HG03565 (cell line): ENCODE measurements around the gene NKX2-2.
"Not testable (repeated sequence)": the region's sequence is repeated elsewhere in the genome, so short reads cannot be mapped to it uniquely, and the experiment has no call there.

Source experiments
- ATAC-seq: cut with Tn5 transposase; IDR thresholded peaks from one replicate; pipeline ENCODE4 v1.9.1; 2021; ENCODE audit warnings: mild to moderate bottlenecking, moderate library complexity; ENCODE audit not compliant: unreplicated experiment

NKX2-2 gene

DNA sequence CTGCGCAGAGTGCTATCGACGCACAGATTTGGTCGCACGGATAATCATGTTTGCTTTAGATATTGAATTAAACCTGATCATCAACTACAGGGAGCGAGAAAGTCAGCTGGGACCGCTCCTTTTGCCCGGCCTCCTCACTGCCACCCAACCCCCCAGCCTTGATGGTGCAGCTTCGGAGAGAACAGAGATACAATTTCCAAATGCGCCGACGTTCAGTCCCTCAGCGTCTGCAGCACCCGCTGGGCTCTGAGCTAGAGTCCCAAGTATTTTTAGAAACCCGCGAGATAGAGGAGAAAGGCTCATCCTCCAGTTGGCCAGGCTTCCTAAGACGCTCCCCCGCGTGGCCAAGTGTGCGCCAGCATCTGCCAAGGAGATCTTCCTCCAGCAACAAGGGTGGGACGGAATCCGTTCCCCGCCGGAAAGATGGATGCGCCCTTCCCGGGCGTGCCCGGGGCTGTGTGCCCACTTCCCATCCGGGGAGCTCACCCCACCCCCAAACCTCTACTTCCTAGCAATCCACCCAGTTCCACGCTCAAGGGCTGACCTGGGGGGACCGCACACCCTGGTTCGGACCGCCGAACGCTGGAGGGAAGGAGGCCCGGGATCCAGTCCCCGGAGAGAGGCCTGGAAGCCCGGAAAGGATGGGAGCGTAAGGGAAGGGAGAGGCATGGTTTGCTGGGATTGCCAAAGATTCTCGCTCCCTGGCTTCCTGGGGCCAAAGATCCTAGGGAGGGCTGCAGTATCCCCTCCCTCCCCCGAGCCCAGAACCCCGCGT lies 4.1 kb downstream of the NKX2-2 start:
- ATAC-seq = no peak

DNA sequence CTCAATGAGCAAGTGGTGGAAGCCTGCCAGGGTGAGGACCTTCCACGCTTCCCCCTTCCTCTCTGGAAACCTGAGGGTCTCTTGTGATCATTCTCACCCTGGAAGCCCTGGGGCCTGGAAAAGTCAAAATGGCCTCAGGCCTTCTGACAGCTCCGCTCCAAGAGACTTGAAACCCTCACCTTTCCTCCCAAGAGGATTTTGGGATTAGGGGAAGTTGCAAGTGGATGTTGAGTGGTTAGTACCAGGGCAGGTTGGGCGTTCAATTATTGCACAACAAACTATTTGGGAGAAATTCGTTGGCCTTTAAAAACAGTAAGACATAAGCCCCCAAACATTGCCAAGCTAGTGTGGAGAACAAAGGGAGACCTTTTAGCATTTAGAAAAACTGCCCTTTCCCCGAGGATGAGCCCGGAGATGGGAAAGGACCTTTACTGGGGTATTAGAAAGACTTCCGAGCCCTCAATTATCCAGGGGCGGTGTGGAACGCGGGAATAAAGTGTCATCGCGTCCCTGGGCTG lies 4.7 kb downstream of the NKX2-2 start:
- no peak for ATAC-seq

DNA sequence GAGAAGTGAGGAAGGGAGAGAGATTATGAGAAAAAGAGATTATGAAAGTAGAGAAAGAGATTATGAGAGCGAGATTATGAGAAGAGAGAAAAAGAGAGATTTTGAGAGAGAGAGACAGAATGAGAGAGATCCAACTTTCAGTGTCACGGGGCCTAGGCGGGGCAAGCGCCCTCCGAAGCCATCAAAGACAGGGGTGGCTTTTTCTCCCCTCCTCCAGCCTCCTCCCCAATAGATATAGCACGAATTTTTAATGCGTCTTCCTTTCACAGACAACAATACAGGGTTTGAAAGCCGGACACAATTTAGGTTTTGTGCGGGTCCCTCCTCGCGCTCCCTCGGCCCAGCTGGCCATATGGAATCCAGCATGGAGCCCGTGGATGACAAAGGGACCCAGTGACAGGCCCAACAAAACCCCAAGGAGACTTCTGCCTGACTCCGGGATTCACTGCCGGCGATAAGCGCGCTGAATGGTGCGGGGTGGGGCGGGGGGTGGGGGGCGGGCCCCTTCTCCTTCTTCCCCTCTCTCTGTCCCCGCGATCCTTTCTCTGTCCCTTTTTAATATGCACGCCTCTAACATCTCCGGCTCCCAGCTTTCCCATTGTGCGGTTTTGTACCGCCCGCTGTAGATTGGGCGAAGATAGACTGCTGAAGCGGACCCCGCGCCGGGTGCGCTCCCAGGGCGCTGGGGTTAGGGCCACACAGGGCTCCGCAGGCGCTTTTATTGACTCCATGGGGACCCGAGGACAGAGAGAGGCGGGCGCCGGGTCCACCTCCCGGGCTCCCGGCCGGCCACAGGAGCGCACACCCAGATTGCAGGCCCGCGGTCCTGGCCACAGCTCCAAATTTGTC lies 5.4 kb downstream of the NKX2-2 start:
- ATAC-seq = no peak

DNA sequence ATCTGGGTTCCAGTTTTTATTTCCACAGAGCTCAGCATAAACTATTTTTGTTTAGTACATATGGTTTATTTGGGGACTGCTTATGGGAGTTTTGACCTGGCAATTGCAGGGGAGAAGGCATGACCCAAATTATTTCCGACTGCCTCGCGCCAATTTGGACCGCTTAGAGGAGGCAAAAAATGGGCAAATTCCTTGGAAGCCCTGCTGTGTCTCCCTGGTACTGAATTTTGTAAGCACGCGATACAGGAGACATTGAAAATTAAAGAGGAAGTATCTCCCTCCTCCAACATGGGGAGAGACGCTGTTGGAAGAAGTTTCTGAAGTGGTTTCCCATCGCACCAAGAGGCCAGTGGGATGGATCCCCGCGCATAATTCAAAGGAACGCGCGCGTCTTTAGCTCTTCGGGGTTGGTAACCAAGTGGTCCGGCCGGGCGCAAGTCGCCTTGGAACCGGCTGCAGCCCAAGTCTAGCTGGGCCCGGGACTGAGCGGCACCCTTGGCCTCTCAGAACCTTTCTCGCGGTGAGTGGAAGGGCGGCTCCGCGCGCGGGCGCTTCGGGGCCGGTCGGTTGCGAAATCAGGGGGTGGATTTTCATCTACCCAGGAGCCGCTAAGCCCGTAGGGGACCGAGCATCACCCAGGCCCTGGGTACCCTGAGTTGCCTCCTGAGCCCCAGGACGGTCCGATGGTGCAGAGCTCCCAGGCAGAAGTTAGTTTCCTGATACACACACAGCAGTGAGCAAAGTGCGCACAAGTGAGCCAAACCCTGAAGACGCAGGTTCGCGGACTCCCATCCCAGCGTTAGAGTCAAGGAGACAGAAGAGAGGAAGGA lies 6.2 kb downstream of the NKX2-2 start:
- ATAC-seq = no peak

DNA sequence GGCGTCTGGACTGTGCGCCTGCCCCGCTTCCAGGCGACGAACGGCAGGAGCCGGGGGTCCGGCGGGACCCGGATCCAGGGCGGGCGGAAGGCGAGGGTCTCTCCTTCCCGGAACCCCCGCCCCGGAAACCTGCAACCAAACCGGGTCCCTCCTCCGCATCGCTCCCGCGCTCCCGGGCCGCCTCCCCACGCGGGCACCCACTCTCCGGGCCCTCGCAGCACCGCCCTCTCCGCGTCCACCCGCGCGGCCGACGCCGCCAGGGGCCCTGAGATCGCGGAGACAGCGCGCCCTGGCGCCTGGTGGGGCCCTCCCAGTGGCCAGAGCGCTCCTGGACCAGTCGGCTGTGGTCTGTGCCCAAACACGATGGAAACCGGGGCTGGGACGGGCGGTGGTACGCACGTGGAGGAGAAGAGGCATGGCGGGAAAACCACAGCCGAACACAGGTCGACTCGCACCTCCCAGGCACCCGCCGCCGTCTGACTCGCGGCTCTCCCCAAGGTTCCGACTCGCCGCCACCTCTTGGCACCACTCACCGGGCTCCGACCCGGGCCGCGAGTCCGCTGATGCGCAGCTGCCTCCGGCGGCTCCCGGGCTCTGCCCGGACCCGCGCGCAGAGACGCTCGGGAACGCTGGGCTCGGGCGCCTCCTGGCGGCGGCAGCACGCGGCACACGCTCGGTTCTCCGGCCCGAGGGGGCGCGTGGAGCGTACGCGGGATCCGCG lies 7.9 kb downstream of the NKX2-2 start:
- no peak for ATAC-seq

DNA sequence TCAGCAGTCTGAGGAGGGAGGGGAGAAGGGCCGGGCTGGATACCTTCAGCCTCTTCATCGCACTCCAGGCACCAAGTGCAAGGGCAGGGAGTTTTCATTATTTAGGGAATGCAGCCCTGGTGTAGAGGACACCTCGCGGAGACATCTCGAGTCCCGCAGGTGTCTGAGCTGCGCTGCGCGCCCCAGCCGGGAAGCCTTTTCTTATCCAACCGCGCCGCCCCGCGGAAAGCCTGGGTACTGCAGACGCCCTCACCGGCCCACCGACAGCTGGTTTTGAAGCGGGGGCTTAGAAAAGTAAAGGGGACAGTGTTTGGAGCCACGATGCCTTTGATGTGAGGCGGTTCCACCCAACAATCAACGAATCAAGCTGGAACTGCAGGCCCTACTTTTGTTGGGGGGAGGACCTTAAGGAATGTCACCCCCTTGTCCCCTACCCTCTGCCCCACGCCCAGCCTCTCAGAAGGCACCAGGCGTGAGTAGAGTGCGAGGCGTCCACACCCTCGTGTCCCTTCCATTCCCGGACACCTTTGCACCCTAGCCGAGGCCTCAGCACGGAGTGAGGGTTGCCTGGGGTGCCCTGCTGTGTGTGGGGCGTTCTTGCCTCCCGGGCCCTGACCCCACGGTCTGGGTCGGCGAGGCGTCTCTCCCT lies 8.6 kb downstream of the NKX2-2 start:
- peak; percentile 31 for ATAC-seq

DNA sequence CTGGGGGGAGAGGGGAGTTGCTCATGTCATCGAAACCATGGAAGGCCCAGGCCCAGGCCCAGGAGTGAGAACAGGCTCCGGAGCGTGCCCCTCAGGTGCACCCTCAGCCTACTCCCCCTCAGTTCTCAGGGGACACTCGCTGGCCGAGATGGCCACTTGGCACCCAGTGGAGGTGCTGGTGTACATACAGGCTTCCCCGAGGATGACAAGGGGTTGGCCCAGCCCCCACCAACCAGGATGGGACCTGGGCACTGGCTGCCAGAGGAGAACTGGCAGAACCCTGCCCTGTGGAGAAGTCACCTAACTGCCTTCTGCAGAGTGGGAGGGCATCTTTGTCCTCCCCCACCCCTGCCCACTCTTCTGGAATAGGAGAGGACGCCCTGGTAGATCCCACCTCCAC lies 9.5 kb downstream of the NKX2-2 start:
- no peak for ATAC-seq

DNA sequence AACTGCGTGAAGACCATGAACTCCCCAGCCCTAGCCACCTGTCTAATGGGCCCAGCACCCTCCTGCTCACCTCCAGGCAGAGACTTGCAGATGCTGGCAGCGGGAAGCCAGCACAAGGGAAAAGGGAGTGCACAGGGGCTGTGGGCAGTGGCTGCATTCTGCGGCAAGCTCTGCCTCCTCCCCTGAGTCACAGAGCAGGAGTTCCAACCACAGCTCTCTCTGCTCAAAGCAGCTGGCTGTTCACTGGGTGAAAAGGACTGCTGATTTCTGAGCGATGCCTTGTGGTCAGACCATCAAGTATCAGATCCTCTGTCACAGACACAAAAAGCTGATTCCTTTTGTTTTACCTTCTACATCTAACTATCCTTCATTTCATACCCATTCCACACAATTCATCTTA lies 10.5 kb downstream of the NKX2-2 start:
- peak; percentile 96 for ATAC-seq

DNA sequence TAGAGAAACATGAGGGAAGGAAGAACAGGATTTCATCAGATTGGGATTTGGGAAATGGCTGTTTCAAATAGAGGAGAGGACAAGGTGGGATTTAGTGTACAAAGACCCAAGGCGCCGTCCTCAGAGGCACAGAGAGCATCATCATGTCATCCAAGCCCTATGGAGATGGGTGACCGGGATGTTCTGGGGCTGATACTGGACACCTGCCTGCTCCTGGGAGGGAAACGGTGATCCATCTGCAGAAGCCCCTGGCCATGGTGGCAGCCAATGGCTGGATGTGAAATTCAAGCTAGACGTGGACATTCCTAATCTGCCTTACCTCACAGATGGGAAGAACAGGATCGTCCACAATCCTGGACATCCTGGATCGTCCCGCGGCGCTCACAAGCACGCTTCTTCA lies 12.7 kb downstream of the NKX2-2 start:
- no peak for ATAC-seq

DNA sequence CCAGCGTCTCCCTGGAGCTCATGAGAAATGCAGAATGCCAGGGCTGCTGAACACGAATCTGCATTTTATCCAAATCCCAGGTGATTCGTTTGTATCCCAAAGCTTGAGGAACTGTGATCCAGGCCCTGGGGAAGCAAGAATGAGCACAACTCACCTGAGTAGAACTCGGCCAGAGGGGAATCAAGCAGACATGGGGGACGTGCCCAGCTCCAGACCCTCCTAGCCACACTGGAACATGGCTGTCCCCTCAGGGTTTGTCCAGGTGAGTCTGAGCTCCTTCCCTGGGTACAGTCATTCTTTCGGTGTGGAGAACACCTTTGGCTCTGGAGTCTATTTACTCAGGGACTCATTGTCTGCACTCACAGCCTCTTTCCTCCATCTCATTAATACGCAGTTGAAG lies 13.3 kb downstream of the NKX2-2 start:
- ATAC-seq = no peak

DNA sequence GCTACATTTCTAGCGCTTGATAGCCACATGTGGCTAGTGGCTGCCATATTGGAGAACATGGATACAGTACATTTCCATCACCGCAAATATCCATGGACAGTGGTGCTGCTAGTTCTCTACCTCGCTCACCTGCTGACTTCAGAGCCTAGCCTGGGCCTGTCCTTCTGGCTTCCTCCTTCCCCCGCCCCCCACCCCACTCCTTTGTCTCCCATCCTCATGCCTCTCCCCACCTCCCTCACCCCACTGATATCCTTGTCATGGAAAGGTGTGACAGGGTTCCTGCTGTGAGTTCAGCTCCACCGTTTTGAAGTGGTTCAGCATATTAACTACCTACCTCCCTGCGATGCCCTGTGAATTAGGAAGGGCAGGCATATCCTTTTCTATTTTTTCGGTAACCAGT lies 14.2 kb downstream of the NKX2-2 start:
- ATAC-seq = no peak

DNA sequence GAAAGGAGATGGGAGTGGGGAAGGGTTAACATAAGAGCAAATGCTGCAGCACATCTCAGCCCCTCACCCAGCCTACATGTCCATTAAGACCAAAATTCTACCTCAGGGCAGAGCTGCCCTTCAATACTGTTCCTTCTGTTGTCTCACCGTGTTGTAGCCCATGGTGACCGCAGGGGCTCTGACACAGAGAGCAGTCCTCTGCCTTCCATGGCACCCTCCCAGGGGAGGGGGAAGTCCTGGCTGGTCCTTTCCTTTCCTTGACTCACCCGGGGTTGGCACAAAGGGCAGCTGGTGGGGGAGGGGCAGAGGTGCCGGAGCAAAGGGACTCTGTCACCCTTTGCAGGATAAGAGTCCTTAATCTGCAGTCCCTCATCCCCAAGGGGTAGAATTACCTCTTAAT lies 15.2 kb downstream of the NKX2-2 start:
- ATAC-seq = no peak

DNA sequence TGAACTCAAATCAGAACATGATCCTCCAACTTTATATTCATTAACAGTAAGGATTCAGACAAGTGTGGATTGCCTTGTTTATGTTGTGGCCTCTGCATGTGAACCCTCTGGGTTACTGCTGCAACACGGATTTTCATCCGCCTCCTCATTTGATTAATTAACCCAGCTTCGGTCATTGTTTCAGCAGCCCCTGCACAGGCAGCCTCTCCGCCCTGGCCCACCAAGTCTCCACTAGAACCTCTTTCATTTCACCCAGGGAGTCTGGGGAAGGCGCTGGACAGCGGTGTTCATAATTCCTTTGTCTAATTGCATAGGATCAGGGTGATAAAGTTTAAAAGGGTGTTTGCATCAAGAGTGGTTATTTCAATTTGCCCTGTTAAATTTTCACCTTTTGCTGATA lies 15.7 kb downstream of the NKX2-2 start:
- ATAC-seq = no peak

DNA sequence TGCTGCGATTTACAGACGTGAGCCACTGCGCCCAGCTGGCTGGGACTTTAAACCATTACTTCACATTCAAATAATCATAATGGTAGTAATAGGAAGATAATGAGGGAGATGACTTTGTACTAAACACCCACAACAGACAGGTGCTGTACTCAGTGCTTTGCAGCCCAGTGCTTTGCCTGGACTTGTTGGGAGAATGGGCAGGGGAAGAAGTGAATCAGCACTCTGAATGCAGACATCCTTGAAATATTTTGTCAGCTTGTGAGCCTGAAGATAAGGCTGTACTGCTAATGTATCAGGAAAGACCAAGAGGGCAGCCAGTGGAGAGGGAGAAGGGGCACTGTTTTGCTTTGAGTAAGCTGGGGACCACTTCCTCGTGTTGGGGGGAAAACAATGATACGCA lies 17.4 kb downstream of the NKX2-2 start:
- no peak for ATAC-seq

DNA sequence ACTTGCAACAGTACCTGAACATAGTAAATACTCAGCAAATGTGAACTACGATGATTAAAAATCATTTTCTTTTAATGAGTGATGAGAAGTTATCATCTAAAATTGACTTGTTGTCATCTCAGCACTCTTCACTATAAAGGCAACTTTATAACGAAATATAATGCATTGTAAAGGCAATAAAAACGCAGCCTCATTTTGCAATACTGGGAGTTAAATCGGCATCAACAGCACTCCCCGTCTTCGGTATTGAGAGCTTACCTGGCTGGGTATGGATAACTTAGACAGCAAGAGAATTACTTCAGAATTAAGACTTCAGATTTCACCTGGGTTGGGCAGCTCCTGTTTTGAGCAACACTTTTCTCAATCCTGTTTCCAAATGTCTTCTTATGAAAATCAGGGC lies 20.8 kb downstream of the NKX2-2 start:
- ATAC-seq = no peak

DNA sequence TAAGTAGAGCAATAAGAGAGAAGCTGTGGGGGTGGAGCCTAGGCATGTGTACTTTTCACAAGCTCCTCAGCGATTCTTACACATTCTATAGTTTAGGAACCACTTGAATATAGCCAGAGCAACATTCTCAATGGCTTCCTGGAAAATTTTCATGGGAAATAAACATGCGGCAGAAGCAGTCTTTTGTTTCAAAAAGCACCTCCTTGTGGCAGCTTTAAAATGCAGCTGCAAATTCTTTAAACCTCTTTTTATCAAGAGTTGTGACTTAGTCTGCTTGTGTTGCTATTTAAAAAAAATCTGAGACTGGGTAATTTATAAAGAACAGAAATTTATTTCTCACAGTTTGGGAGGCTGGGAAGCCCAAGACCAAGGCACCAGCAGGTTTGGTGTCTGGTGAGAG lies 23.8 kb downstream of the NKX2-2 start:
- ATAC-seq = no peak

DNA sequence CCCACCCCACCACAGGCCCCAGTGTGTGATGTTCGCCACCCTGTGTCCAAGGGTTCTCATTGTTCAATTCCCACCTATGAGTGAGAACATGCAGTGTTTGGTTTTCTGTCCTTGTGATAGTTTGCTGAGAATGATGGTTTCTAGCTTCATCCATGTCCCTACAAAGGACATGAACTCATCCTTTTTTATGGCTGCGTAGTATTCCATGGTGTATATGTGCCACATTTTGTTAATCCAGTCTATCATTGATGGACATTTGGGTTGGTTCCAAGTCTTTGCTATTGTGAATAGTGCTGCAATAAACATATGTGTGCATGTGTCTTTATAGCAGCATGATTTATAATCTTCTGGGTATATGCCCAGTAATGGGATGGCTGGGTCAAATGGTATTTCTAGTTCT lies 33.7 kb downstream of the NKX2-2 start:
- ATAC-seq = not testable (repeated sequence)

DNA sequence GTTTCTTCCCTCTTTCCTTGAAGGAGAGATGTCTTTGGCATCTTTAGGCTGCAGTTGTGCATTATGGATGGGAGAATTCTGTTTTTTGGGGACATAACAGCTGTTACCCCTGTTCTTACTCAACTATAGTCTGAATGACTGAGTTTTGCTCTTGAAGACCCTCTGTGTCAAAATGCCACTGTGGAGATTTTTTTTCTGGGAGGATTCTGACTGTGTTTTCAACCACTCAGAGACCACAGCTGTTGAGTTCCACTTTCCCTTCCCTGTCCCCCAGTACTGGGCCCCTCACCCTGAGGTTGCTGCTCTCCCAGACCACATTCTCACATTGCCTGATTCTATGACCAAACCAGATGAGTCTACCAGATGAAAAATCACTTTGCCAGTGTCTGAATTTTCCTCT lies 48.1 kb downstream of the NKX2-2 start:
- ATAC-seq = no peak

DNA sequence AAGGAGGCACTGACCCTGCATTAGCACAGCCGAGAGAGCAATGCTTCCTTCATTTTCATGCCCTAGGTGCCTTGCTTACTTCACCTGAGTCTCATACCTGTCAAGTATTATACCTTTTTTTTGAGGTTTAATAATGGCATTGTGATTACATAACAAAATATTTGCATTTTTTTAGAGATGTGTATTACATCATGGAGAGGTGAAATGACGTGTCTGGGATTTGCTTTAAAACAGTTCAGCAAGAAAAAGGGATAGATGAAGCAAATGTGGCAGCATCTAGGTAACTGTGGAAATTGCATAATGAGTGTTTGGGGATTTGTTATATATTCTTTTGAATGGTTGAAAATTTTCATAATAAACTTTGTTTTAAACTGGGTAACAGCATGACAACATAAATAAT lies 48.9 kb downstream of the NKX2-2 start:
- ATAC-seq = no peak
